A673 (cell line): ENCODE results near the gene SLC28A1.

Experiments
- CTCF ChIP-seq: fragments of 300-800, 200-600 bp; sonication (generic); conservative IDR thresholded peaks from 2 replicates; pipeline ENCODE4 v1.5.1; 2017; ENCODE audit warnings: low read depth, mild to moderate bottlenecking, antibody characterized with exemption, low read length, moderate library complexity, mixed read lengths
- EZH2 ChIP-seq: fragments of 200-600 bp; sonication (generic); IDR thresholded peaks from 2 replicates; pipeline ENCODE4 v1.6.1; 2017; ENCODE audit warnings: borderline replicate concordance, low read depth, mild to moderate bottlenecking, mixed read lengths, antibody characterized with exemption, low read length; ENCODE audit not compliant: poor library complexity, severe bottlenecking

- no peak for TF ChIP-seq CTCF
- TF ChIP-seq EZH2, result no peak
Measured at GRCh38 chr15:84847382-84847781, 37.1 kb upstream of the SLC28A1 start.
